ENCODE measurements around the gene BZW2.
"Not testable (repeated sequence)": the region's sequence is repeated elsewhere in the genome, so short reads cannot be mapped to it uniquely, and the experiment has no call there.

The BZW2 gene

GRCh38 chr7:16657656-16658279 lies 11.8 kb downstream of the BZW2 start:
- DNase-seq (ENCODE audit: low read depth) = peak; percentile 73
- H3K4me3 ChIP-seq (ENCODE audit: control insufficient read depth, low read depth, low read length) = no peak overlapping the region
- TF ChIP-seq CTCF (IDR thresholded peaks at IDR 0.05; ENCODE audit: control insufficient read depth, insufficient read depth, low read depth, low read length, missing control alignments) = peak; percentile 55

DNA sequence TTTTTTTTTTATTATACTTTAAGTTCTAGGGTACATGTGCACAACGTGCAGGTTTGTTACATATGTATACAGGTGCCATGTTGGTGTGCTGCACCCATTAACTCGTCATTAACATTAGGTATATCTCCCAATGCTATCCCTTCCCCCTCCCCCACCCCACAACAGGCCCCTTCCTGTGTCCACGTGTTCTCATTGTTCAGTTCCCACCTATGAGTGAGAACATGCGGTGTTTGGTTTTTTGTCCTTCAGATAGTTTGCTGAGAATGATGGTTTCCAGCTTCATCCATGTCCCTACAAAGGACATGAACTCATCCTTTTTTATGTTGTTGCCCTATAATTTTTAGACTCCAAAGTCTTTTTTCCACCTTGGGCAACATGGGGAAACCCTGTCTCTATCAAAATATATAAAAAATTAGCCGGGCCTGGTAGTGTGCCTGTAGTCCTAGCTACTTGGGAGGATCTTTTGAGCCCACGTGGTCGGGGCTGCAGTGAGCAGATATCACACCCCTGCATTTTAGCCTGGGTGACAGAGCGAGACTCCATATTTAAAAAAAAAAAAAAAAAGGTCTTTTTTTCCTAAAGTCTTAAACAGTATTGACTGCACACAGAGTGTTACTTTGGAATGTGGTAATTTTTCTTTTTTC lies 14.0 kb downstream of the BZW2 start:
- not testable (repeated sequence) for H3K4me3 ChIP-seq (ENCODE audit: control insufficient read depth, low read depth, low read length); DNase-seq (ENCODE audit: low read depth)

- H3K4me3 ChIP-seq (ENCODE audit: control insufficient read depth, low read depth, low read length) = no peak overlapping the region
- no peak for DNase-seq (ENCODE audit: low read depth)
- TF ChIP-seq CTCF (IDR thresholded peaks at IDR 0.05; ENCODE audit: control insufficient read depth, insufficient read depth, low read depth, low read length, missing control alignments) = no peak
These were observed 14.9 kb downstream of the BZW2 start for GRCh38 chr7:16660702-16661464.

GRCh38 chr7:16661924-16662323 lies 15.9 kb downstream of the BZW2 start:
- H3K4me3 ChIP-seq (ENCODE audit: control insufficient read depth, low read depth, low read length) = no peak overlapping the region
- no peak for TF ChIP-seq CTCF (IDR thresholded peaks at IDR 0.05; ENCODE audit: control insufficient read depth, insufficient read depth, low read depth, low read length, missing control alignments)
- no peak for DNase-seq (ENCODE audit: low read depth)

- no peak for DNase-seq (ENCODE audit: low read depth)
- TF ChIP-seq CTCF (IDR thresholded peaks at IDR 0.05; ENCODE audit: control insufficient read depth, insufficient read depth, low read depth, low read length, missing control alignments) = no peak
- no peak overlapping the region for H3K4me3 ChIP-seq (ENCODE audit: control insufficient read depth, low read depth, low read length)
These were observed 21.4 kb downstream of the BZW2 start for GRCh38 chr7:16667355-16667754.

DNA sequence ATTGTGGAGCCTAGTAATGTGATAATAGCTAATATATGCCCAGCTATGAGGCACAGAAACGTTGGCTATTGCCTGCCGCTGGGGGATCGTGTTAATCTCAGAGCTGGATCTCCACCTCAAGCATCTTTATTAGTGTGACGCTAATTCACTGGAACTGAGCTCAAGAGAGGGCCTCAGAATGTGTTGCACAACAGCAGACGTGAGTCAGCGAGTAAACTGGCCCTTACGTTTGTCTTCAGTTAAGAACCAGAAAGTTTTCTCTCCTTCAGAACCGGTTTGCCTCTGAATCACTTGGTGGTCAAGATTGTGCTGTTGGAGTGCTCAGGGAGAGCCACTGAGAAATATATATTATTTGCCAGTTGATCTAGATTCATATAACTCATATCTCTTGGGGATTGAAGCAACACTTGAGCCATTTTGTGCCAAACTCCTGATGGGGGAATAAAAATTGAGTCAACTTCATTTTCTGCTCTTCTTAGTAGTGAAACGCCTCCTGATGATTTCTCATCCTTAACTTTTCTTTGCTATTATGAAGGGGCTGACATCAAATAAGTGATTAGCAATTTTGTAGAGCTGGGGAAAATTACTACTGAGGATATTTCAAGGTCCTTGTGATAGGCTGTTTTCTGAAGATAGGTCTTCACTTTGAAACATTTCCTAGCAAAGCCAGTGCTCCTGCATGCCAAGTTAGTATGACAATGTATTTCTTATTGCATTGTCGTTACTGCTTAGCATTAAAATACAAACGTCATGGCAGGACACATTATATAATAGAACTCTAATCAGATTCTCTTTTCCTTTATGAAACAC lies 22.3 kb downstream of the BZW2 start:
- no peak overlapping the region for H3K4me3 ChIP-seq (ENCODE audit: control insufficient read depth, low read depth, low read length)
- DNase-seq (ENCODE audit: low read depth) = peak; percentile 100
- peak; percentile 17 for TF ChIP-seq CTCF (IDR thresholded peaks at IDR 0.05; ENCODE audit: control insufficient read depth, insufficient read depth, low read depth, low read length, missing control alignments)
